Bronchial epithelial cell (primary cell): ENCODE results near the gene SCLY. TPM values are rescaled to one million over a fixed set of nuclear protein-coding genes. Genes with fewer than 3 reads are reported as not detected.

ENCODE experiments used
- DNase-seq: peaks from one replicate; pipeline ENCODE4 v3.0.0-alpha.2; 2010; ENCODE audit warnings: low read depth
- FAIRE-seq: peaks from 2 replicates; lab custom pipeline; 2011; peaks lifted over from hg19 to GRCh38; lab: Jason Lieb, UNC
- H3K27me3 ChIP-seq: 2 replicates; pipeline ENCODE4 v1.5.1; 2011; ENCODE audit warnings: low read length; ENCODE audit not compliant: control insufficient read depth, insufficient read depth
- H3K36me3 ChIP-seq: 2 replicates; pipeline ENCODE4 v1.5.1; 2011; ENCODE audit warnings: low read length; ENCODE audit not compliant: control insufficient read depth, insufficient read depth
- H3K4me3 ChIP-seq: 2 replicates; pipeline ENCODE4 v1.5.1; 2011; ENCODE audit warnings: mild to moderate bottlenecking, low read depth, low read length, control low read depth
- total RNA-seq: library from RNA; depleted of rRNA; stranded (reverse); fragments of >200 nt; gene quantifications from 2 replicates; pipeline ENCODE4 v1.2.1, GENCODE V29; 2014
- TF ChIP-seq, protein P1 (sequence below): IDR thresholded peaks from 2 replicates; pipeline ENCODE4 v1.5.1; 2011; ENCODE audit warnings: mild to moderate bottlenecking, moderate library complexity, low read length, control low read depth, inconsistent platforms; ENCODE audit not compliant: insufficient read depth, severe bottlenecking

SCLY gene
- total RNA-seq, 1 donor from 2014 or later, result 12.6 TPM

DNA sequence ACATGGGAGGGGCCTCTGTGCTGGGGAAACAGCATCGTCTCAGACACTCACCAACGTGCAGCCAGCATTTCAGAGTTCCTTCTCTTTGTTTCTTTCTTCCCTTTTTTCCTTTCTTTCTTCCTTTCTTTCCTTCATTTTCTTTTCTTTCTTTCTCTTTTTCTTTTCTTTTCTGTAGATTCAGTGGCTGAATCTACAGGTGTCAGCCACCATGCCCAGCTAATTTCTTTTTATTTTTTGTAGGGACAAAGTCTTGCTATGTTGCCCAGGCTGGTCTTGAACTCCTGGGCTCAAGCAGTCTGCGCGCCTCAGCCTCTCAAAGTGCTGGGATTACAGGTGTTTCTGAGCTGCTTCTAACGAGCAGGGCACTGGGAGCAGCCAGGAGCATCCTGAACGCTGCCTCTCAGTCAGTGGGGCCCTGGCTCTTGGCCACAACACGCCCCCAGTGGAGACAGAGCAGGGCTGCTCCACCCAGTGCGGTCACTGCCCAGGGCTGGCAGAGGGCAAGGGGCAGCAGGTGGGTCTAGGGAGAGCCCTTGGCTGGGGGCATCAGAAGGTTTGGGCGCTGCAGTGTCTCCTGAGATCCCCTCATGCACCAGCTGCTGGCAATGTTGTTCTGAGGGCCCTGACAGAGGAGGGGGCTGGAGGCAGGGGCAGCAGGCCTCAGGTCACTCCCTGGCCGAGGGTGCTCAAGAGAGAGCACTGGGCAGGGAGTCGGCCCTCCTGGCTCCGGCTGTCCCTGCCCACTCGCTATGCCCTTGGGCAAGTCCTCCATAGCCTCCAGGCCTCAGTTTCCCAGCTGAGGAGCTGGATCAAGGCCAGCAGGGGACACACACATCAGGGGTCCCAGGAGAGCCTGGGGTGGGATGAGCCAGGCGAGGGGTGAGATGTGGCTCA lies 72.9 kb downstream of the SCLY start:
- H3K27me3 ChIP-seq, result peaks cover 2% of the 10 kb centered on the region

DNA sequence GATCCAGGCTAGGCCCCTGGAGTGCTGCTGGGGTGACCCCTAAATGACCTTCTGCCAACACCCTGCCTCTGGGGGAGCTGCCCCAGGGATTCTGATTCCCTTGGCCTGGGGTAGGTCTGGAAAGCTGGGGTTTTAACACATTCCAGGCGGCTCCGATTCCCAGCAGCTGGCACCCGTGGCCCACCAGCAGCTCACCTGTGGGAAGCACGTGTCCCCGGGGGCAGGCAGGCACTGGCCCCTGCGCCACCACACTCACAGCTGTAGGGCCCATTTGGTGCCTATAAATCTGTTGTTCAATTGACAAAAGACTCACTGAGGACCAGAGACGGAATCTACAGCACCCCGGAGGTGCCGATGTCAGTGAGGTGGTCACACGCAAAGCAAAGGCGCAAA lies 73.6 kb downstream of the SCLY start:
- TF ChIP-seq, protein P1, sequence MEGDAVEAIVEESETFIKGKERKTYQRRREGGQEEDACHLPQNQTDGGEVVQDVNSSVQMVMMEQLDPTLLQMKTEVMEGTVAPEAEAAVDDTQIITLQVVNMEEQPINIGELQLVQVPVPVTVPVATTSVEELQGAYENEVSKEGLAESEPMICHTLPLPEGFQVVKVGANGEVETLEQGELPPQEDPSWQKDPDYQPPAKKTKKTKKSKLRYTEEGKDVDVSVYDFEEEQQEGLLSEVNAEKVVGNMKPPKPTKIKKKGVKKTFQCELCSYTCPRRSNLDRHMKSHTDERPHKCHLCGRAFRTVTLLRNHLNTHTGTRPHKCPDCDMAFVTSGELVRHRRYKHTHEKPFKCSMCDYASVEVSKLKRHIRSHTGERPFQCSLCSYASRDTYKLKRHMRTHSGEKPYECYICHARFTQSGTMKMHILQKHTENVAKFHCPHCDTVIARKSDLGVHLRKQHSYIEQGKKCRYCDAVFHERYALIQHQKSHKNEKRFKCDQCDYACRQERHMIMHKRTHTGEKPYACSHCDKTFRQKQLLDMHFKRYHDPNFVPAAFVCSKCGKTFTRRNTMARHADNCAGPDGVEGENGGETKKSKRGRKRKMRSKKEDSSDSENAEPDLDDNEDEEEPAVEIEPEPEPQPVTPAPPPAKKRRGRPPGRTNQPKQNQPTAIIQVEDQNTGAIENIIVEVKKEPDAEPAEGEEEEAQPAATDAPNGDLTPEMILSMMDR, result no peak
- no peak for DNase-seq
- H3K36me3 ChIP-seq, result no peaks in the 10 kb centered on the region
- peaks cover 2% of the 10 kb centered on the region for H3K27me3 ChIP-seq
- H3K4me3 ChIP-seq, result no peak overlapping the region
- no peak for FAIRE-seq

More for the DNA sequence above, 72.9 kb downstream of the SCLY start:
- H3K4me3 ChIP-seq, result no peak overlapping the region
- H3K36me3 ChIP-seq, result no peaks in the 10 kb centered on the region
- TF ChIP-seq, protein P1, result no peak
- no peak for FAIRE-seq
- no peak for DNase-seq

DNA sequence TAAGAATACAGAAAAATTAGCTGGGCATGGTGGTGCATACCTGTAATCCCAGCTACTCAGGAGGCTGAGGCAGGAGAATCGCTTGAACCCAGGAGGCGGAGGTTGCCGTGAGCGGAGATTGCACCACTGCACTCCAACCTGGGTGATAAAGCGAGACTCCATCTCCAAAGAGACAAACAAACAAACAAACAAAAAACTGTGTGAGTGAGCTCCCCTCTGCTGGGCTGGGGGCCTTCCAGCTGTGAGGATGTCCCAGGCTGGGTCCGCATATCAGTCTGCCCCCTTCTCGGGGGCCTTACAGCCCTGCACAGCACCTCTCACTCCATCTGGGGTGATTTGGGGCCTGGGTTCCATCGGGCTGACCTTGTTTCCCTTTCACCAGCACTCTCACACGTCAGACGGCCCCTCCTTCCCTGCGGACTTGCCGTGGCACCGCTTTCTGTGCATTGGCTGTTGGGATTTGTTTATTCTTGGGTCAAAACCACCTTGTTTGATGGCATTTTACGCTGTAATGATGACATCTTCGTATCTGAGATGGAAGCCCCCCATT lies 74.9 kb downstream of the SCLY start:
- peaks cover 2% of the 10 kb centered on the region for H3K27me3 ChIP-seq
- FAIRE-seq, result no peak

DNA sequence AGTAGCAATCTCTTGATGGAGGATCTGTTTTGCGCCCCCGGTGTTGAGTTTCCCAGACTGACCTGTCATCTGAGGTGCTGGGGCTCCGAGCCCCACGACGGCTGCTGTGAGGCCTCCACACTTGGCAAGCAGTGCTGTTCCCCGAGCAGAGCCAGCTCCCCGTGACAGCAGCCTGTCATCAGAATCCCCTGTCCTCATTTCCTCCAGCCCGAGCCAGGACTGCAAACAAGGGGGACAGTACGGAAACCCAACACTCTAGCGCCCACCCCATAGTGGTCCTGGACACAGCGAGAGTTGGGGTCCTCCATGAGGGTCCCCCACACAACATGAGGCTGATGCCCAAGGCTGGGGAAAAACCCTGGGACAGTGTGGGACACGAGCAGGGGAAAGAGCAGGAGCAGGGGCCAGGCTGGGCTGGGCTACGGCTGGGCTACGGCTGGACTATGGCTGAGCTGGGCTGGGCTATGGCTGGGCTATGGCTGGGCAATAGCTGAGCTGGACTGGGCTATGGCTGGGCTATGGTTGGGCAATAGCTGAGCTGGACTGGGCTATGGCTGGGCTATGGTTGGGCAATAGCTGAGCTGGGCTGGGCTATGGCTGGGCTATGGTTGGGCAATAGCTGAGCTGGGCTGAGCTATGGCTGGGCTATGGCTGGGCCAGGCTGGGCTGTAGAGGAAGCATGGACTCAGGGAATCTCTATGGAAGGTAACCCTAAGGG lies 76.2 kb downstream of the SCLY start:
- Histone ChIP-seq H3K4me3 (no peak overlapping the region), H3K36me3 (no peaks in the 10 kb centered on the region), H3K27me3 (no peaks in the 10 kb centered on the region)
- DNase-seq, result peak; percentile 76
- TF ChIP-seq, protein P1, result no peak
- FAIRE-seq, result peak; percentile 96

More for the DNA sequence above, 74.9 kb downstream of the SCLY start:
- no peaks in the 10 kb centered on the region for H3K36me3 ChIP-seq
- DNase-seq, result no peak
- TF ChIP-seq, protein P1, result no peak
- no peak overlapping the region for H3K4me3 ChIP-seq

DNA sequence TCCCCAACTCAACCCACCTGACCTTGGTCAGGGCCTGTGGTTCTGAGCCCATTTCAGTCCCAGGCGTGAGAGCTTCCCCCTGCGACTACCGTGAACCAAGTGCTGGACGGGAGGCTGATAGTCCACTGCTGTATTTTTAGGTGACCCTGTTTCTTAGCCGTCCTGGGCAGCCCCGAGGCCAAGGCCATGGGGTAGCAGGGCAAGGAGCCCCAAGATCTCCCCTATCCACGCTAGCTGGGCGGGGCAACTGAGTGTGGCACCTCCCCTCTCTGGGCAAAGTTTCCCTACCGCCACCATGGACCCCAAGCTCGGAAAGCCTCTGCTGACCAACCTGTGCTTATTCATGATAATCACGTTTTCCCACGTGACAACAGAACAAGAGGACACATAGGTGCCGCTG lies 77.1 kb downstream of the SCLY start:
- TF ChIP-seq, protein P1, result no peak
- DNase-seq (no peak), FAIRE-seq (no peak)
- no peak overlapping the region for H3K4me3 ChIP-seq
- H3K27me3 ChIP-seq, result no peaks in the 10 kb centered on the region
- H3K36me3 ChIP-seq, result no peaks in the 10 kb centered on the region
